K562 (cell line): ENCODE data around the gene KLHDC10. TPM values are rescaled to one million over a fixed set of nuclear protein-coding genes. Genes with fewer than 3 reads are reported as not detected.
A peak's percentile ranks its signal among the peaks of the same experiment; 100 is the strongest.

Experiments used
- ARID2 ChIP-seq: fragments of 450-650 bp; IDR thresholded peaks from 2 replicates; pipeline ENCODE4 v1.6.1; 2017; ENCODE audit warnings: antibody characterized with exemption, mild to moderate bottlenecking
- CBX3 ChIP-seq, 2 experiments: IDR thresholded peaks; 1 replicate in 1 of 2; 2 replicates in 1 of 2; pipeline ENCODE4 v1.6.1; 2012; ENCODE audit warnings: inconsistent platforms in 2 of 2, low read length in 2 of 2, borderline replicate concordance in 1 of 2, control low read depth in 1 of 2
- CC2D1A ChIP-seq: fragments of 450-650 bp; IDR thresholded peaks from 2 replicates; pipeline ENCODE4 v1.6.1; 2017; ENCODE audit warnings: mild to moderate bottlenecking
- CHD2 ChIP-seq: IDR thresholded peaks from 2 replicates; pipeline ENCODE4 v1.6.1; 2011; ENCODE audit warnings: low read depth, low read length
- ETV1 ChIP-seq: fragments of 450-650 bp; conservative IDR thresholded peaks from 2 replicates; pipeline ENCODE4 v1.6.1; 2016; ENCODE audit warnings: missing genetic modification characterization, control low read depth, low read depth, missing compliant biosample characterization
- EWSR1 ChIP-seq: fragments of 450-650 bp; IDR thresholded peaks from 2 replicates; pipeline ENCODE4 v1.6.1; 2018; ENCODE audit warnings: borderline replicate concordance, mild to moderate bottlenecking, low read depth, moderate library complexity; ENCODE audit not compliant: partially characterized antibody
- HIVEP1 ChIP-seq: fragments of 250-450 bp; sonication (Bioruptor Pico); IDR thresholded peaks from 2 replicates; pipeline ENCODE4 v1.4.0; 2020; ENCODE audit warnings: mild to moderate bottlenecking
- HNRNPUL1 ChIP-seq: fragments of 200-400 bp; formaldehyde crosslinking; IDR thresholded peaks from 2 replicates; pipeline ENCODE4 v1.6.1; 2017; ENCODE audit warnings: low read length
- IFI16 ChIP-seq: fragments of 250-450 bp; sonication (Bioruptor Pico); IDR thresholded peaks from 2 replicates; pipeline ENCODE4 v2.1.2; 2022; ENCODE audit warnings: mild to moderate bottlenecking, inconsistent platforms
- KLF13 ChIP-seq: fragments of 450-650 bp; IDR thresholded peaks from 2 replicates; pipeline ENCODE4 v1.6.1; 2016; ENCODE audit warnings: missing genetic modification characterization, low read depth, mild to moderate bottlenecking, missing compliant biosample characterization, moderate library complexity, borderline replicate concordance
- MYNN ChIP-seq, 2 experiments: sonication (generic); formaldehyde crosslinking in 1 of 2; IDR thresholded peaks; 2 replicates each; pipeline versions ENCODE4 v1.5.0 to v1.6.1; 2016 to 2020; ENCODE audit warnings: antibody characterized with exemption in 1 of 2, missing genetic modification reagents in 1 of 2
- NCOA6 ChIP-seq: fragments of 450-650 bp; IDR thresholded peaks from 2 replicates; pipeline ENCODE4 v1.6.1; 2017; ENCODE audit warnings: mild to moderate bottlenecking
- NFIC ChIP-seq: fragments of 450-650 bp; IDR thresholded peaks from 2 replicates; pipeline ENCODE4 v1.6.1; 2017; ENCODE audit warnings: mild to moderate bottlenecking, inconsistent platforms
- NFYB ChIP-seq: IDR thresholded peaks from 2 replicates; pipeline ENCODE4 v1.6.1; 2011; ENCODE audit warnings: mild to moderate bottlenecking, moderate library complexity; ENCODE audit not compliant: insufficient read length; ENCODE audit errors: extremely low read depth
- NR3C1 ChIP-seq: sonication (generic); formaldehyde crosslinking; IDR thresholded peaks from 2 replicates; pipeline ENCODE4 v1.8.1; 2022; ENCODE audit warnings: missing genetic modification reagents
- POLR2B ChIP-seq: fragments of 450-650 bp; IDR thresholded peaks from 2 replicates; pipeline ENCODE4 v1.6.1; 2018; ENCODE audit warnings: low read depth; ENCODE audit not compliant: partially characterized antibody
- RAD51 ChIP-seq: fragments of 450-650 bp; IDR thresholded peaks from 2 replicates; pipeline ENCODE4 v1.7.1; 2016; ENCODE audit warnings: low read depth, mild to moderate bottlenecking, borderline replicate concordance
- RBBP5 ChIP-seq: fragments of 200-600 bp; sonication (generic); IDR thresholded peaks from 2 replicates; pipeline ENCODE4 v1.6.1; 2012; ENCODE audit warnings: borderline replicate concordance, mild to moderate bottlenecking, low read length, control low read depth, inconsistent platforms; ENCODE audit not compliant: insufficient read depth, poor library complexity, severe bottlenecking
- TBL1XR1 ChIP-seq, 2 experiments: IDR thresholded peaks; 2 replicates each; pipeline ENCODE4 v1.6.1; 2012; ENCODE audit warnings: improper control_type of control experiment in 2 of 2, low read length in 2 of 2, mild to moderate bottlenecking in 1 of 2
- TEAD2 ChIP-seq: fragments of 450-650 bp; IDR thresholded peaks from 2 replicates; pipeline ENCODE4 v1.6.1; 2016; ENCODE audit warnings: missing genetic modification characterization, control low read depth, missing compliant biosample characterization
- ZEB2 ChIP-seq: fragments of 450-650 bp; IDR thresholded peaks from 2 replicates; pipeline ENCODE4 v1.6.1; 2016
- ZNF140 ChIP-seq: fragments of 250-450 bp; sonication (Bioruptor Pico); IDR thresholded peaks from 2 replicates; pipeline ENCODE4 v1.8.0; 2021; ENCODE audit warnings: moderate library complexity, mild to moderate bottlenecking, inconsistent platforms
- ZNF354B ChIP-seq: fragments of 250-450 bp; sonication (Bioruptor Pico); IDR thresholded peaks from 2 replicates; pipeline ENCODE4 v1.4.0; 2020
- ZNF766 ChIP-seq: fragments of 200-800 bp; sonication (Bioruptor generic); conservative IDR thresholded peaks from 2 replicates; pipeline ENCODE4 v1.6.1; 2016; ENCODE audit warnings: missing genetic modification characterization, missing compliant biosample characterization
- ZNF780A ChIP-seq: fragments of 250-450 bp; sonication (Bioruptor Pico); IDR thresholded peaks from 2 replicates; pipeline ENCODE4 v1.5.0; 2021; ENCODE audit warnings: mild to moderate bottlenecking
- polyA plus RNA-seq, 8 experiments: library from polyadenylated mRNA; depleted of rRNA in 4 of 8; stranded (reverse) in 5 of 8; unstranded in 3 of 8; fragments of >200 nt; fragmentation: Nextera tagmentation in 2 of 8; fragmentation: Illumina TruSeq in 1 of 8; extraction: Ambion mirVana in 2 of 8; extraction: Trizol in 1 of 8; gene quantifications; 2 replicates each; pipeline versions ENCODE4 v1.2.1 to v1.2.3, GENCODE V29; 2011 to 2014; ENCODE audit warnings: inconsistent platforms in 1 of 8, missing spikeins in 1 of 8
- total RNA-seq, 7 experiments: library from RNA; depleted of rRNA in 6 of 7; stranded (reverse); fragments of >200 nt in 6 of 7; fragmentation: Illumina TruSeq in 2 of 7; extraction: Trizol in 2 of 7; gene quantifications; 2 replicates each; pipeline versions ENCODE4 v1.2.1 to v1.2.3, GENCODE V29; 2011 to 2021; ENCODE audit warnings: low replicate concordance in 1 of 7
- TF ChIP-seq, protein P1 (sequence below): fragments of 250-450 bp; sonication (Bioruptor Pico); IDR thresholded peaks from 2 replicates; pipeline ENCODE4 v1.5.0; 2021
- TF ChIP-seq, protein P2 (sequence below): fragments of 450-650 bp; conservative IDR thresholded peaks from 2 replicates; pipeline ENCODE4 v1.6.1; 2016; ENCODE audit warnings: missing genetic modification characterization, low read depth, mild to moderate bottlenecking, missing compliant biosample characterization, moderate library complexity

KLHDC10 gene
- total and polyA plus RNA-seq, 9 of the 15 experiments (the other 6 are each of a cell fraction or from before 2014, with no cell fraction given) = 9.8 to 80.5 (median 31.4) TPM

DNA sequence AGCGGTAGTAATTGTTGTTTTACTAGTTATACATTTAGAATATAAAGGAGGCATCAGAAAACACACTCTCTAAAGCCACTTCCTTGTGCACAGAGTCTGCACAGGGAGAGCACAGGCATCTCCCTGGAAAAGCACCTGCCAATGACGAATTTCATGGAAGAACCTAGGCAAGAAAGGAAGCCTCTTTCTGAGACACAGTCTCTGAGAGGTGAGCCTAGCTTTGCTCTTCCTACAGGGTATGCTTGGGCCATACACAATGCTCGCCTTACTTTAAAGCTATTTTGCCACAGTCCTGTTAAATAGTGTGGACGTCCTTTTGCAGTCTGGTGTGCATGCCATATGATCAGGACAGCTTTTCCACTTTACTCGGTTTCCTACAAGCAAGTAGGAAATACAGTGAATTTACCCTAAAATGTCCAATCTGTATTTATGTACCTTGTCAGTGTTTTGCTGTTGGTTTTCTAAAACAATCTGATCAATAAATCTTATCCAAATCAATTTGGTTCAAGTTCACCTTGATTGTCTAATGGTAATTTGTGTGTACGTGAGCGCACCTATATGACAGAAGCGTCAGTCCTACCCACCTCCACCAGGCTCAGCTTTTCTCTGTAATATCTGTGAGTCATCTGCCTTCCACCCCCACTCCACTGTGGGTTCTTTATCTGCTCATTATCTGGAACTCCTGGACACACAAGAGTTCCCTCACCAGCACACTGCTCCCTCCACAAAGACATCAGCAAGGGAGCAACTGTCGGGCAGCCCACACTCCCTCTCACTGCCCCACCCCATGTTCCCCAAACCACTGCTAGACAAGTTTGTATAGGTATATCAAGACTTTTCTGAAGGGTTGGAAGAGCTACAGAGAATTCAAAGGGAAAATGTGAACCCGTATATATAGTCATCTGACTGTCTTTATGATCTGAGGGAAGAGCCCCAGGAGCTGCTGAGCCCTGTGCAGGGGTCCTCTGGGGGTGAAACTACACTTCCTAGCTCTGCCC lies 65.2 kb downstream of the KLHDC10 start (continued):
- TF ChIP-seq IFI16 (CRISPR knock-in tag) (no peak), POLR2B (no peak), ETV1 (tag) (no peak), KLF13 (tag) (no peak), ZNF766 (CRISPR knock-in tag) (peak; percentile 35; the same call in 1 of the 2 replicates), RAD51 (peak; percentile 41; the same call in 1 of the 2 replicates), ZNF780A (no peak), RBBP5 (peak; percentile 81), CBX3 (IDR thresholded peaks at IDR 0.05; ENCODE audit: borderline replicate concordance in 1 of 2, low read length in 2 of 2) (no peak; a peak in 1 of 3 replicates), TEAD2 (peak; percentile 41; the same call in 1 of the 2 replicates), HIVEP1 (CRISPR knock-in tag) (0 out of 2 replicates have a peak, but pooled peaks have one; percentile 35), NCOA6 (no peak), CHD2 (peak; percentile 56; the same call in 1 of the 2 replicates), ZNF140 (CRISPR knock-in tag) (no peak), MYNN (IDR thresholded peaks at IDR 0.05) (peak; percentile 97), MYNN (CRISPR knock-in tag; IDR thresholded peaks at IDR 0.05) (no peak), HNRNPUL1 (no peak), ARID2 (0 out of 2 replicates have a peak, but pooled peaks have one; percentile 3), ZEB2 (peak; percentile 97), TBL1XR1 (IDR thresholded peaks at IDR 0.05; ENCODE audit: low read length in 2 of 2) (peak; percentile 94 to 97), EWSR1 (no peak), CC2D1A (peak; percentile 70), NR3C1 (CRISPR knock-in tag) (no peak), NFYB (no peak), ZNF354B (CRISPR knock-in tag) (no peak), NFIC (peak; percentile 47; the same call in 1 of the 2 replicates)
- TF ChIP-seq, protein P1, sequence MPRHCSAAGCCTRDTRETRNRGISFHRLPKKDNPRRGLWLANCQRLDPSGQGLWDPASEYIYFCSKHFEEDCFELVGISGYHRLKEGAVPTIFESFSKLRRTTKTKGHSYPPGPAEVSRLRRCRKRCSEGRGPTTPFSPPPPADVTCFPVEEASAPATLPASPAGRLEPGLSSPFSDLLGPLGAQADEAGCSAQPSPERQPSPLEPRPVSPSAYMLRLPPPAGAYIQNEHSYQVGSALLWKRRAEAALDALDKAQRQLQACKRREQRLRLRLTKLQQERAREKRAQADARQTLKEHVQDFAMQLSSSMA (CRISPR knock-in tag) = peak; percentile 24; the same call in 1 of the 2 replicates
- TF ChIP-seq, protein P2, sequence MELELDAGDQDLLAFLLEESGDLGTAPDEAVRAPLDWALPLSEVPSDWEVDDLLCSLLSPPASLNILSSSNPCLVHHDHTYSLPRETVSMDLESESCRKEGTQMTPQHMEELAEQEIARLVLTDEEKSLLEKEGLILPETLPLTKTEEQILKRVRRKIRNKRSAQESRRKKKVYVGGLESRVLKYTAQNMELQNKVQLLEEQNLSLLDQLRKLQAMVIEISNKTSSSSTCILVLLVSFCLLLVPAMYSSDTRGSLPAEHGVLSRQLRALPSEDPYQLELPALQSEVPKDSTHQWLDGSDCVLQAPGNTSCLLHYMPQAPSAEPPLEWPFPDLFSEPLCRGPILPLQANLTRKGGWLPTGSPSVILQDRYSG = no peak
